Activated naive CD8-positive, alpha-beta T cell treated with anti-CD3 and anti-CD28 coated beads for 36 hours (primary cell): ENCODE measurements around the gene PRDM13. TPM values are rescaled to one million over a fixed set of nuclear protein-coding genes. Genes with fewer than 3 reads are reported as not detected.
"Not testable (repeated sequence)": the region's sequence is repeated elsewhere in the genome, so short reads cannot be mapped to it uniquely, and the experiment has no call there.

ENCODE experiments used
- DNase-seq: peaks from one replicate; pipeline ENCODE4 v3.0.0; 2021
- H3K27ac Mint-ChIP-seq: one replicate; pipeline ENCODE4 v1.8.0; 2022; ENCODE audit warnings: mild to moderate bottlenecking, moderate library complexity, mixed read lengths
- H3K27me3 Mint-ChIP-seq: one replicate; pipeline ENCODE4 v1.8.0; 2022; ENCODE audit warnings: mild to moderate bottlenecking, mixed read lengths
- H3K36me3 Mint-ChIP-seq: one replicate; pipeline ENCODE4 v1.8.0; 2021; ENCODE audit warnings: mild to moderate bottlenecking, mixed read lengths
- H3K4me1 Mint-ChIP-seq: one replicate; pipeline ENCODE4 v1.8.0; 2021; ENCODE audit warnings: mixed read lengths
- H3K4me3 Mint-ChIP-seq: one replicate; pipeline ENCODE4 v1.8.0; 2022; ENCODE audit warnings: mild to moderate bottlenecking, moderate library complexity, mixed read lengths
- H3K9me3 Mint-ChIP-seq: one replicate; pipeline ENCODE4 v1.8.0; 2022; ENCODE audit warnings: mixed read lengths
- total RNA-seq, 2 experiments: library from RNA; stranded (reverse); gene quantifications; one replicate each; pipeline ENCODE4 v1.2.3, GENCODE V29; 2021

Gene PRDM13
- total RNA-seq, 2 experiments from 2014 or later, result 0.10 TPM; not detected in 1

DNA sequence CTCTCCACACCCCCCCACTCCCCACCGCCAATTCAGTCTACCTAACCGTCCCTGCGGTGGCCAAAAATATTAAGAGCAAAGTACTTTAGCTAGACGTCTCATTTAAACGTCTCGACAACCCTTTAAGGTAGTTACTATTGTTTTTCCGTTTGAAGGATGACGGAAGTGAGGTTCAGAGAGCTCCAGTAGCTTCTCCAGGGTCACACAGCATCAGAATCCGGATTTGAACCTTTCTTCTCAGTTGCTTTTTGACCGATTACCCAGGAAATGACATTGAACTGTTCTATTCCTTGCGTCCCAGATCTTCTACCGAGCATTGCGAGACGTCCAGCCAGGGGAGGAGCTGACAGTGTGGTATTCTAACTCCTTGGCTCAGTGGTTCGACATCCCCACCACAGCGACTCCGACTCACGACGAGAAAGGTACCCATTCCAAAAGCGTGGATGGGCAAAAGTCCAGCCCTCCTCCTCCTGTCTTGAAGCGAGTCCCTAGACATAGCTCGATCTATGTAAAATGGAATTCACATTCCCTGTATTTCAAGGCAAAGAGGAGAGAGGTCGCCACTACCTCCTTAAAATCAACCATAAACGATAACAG, 2.4 kb downstream of the PRDM13 start:
- H3K27ac Mint-ChIP-seq, result no peak overlapping the region
- H3K4me1 Mint-ChIP-seq, result peaks cover 45% of the 10 kb centered on the region
- no peak overlapping the region for H3K4me3 Mint-ChIP-seq
- H3K9me3 Mint-ChIP-seq, result peaks cover 8% of the 10 kb centered on the region
- H3K36me3 Mint-ChIP-seq, result peaks cover 4% of the 10 kb centered on the region
- no peak for DNase-seq
- H3K27me3 Mint-ChIP-seq, result peaks cover 90% of the 10 kb centered on the region

DNA sequence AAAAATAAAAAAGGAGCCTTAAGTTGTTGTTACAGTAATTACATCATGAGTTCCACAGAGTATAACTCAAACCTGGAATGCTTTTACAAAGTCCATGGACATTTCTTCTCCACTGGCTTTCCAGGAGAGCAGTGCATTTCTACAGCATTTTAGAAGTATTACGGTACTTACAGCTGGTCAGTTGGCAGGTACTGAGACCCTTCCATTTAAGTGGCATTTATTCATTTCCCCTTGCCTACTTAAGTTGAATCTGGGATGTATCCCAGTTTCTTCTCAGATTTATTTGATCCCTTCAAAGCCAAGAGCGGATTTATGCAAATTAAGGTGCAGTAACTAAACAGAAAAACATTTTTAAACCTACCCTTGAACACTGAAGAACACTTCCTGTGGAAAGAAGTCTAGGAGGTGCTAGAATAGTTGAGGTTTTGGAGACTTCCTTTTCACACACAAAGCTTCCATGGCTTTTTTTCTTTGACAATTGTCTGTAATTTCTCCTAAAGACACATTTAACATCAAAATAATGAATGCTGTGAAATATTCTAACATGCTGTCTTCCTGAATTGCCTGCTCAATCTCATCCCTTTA, 3.4 kb downstream of the PRDM13 start:
- DNase-seq, result no peak
- H3K4me1 Mint-ChIP-seq, result peaks cover 41% of the 10 kb centered on the region
- H3K9me3 Mint-ChIP-seq, result peaks cover 8% of the 10 kb centered on the region
- H3K36me3 Mint-ChIP-seq, result peaks cover 4% of the 10 kb centered on the region
- H3K27me3 Mint-ChIP-seq, result peaks cover 90% of the 10 kb centered on the region
- no peak overlapping the region for H3K4me3 Mint-ChIP-seq
- no peak overlapping the region for H3K27ac Mint-ChIP-seq

- Mint-ChIP-seq H3K4me1 (peaks cover 35% of the 10 kb centered on the region), H3K27me3 (peaks cover 89% of the 10 kb centered on the region), H3K9me3 (peaks cover 8% of the 10 kb centered on the region), H3K27ac (no peak overlapping the region), H3K4me3 (no peak overlapping the region), H3K36me3 (peaks cover 3% of the 10 kb centered on the region)
- no peak for DNase-seq
Observed at GRCh38 chr6:99611148-99611547, 4.5 kb downstream of the PRDM13 start.

- H3K27me3 Mint-ChIP-seq, result peaks cover 90% of the 10 kb centered on the region
- peaks cover 33% of the 10 kb centered on the region for H3K4me1 Mint-ChIP-seq
- H3K36me3 Mint-ChIP-seq, result peaks cover 2% of the 10 kb centered on the region
- H3K9me3 Mint-ChIP-seq, result peaks cover 8% of the 10 kb centered on the region
- H3K4me3 Mint-ChIP-seq, result no peak overlapping the region
- no peak for DNase-seq
- H3K27ac Mint-ChIP-seq, result no peak overlapping the region
Observed at GRCh38 chr6:99612551-99613408, 6.1 kb downstream of the PRDM13 start.

DNA sequence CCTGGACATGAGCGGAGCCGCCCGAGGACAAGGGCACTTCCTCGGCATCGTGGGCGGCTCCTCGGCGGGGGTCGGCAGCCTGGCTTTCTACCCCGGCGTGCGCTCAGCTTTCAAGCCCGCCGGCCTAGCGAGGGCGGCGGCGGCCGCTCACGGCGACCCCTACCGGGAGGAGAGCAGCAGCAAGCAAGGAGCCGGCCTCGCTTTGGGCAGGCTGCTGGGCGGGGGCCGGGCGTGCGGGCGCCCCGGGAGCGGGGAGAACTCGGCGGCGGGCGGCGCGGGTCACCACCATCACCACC, 6.7 kb downstream of the PRDM13 start:
- Mint-ChIP-seq H3K4me3 (no peak overlapping the region), H3K9me3 (peaks cover 8% of the 10 kb centered on the region), H3K4me1 (peaks cover 29% of the 10 kb centered on the region), H3K27ac (no peak overlapping the region), H3K36me3 (no peaks in the 10 kb centered on the region), H3K27me3 (peaks cover 90% of the 10 kb centered on the region)
- DNase-seq, result peak; percentile 51

DNA sequence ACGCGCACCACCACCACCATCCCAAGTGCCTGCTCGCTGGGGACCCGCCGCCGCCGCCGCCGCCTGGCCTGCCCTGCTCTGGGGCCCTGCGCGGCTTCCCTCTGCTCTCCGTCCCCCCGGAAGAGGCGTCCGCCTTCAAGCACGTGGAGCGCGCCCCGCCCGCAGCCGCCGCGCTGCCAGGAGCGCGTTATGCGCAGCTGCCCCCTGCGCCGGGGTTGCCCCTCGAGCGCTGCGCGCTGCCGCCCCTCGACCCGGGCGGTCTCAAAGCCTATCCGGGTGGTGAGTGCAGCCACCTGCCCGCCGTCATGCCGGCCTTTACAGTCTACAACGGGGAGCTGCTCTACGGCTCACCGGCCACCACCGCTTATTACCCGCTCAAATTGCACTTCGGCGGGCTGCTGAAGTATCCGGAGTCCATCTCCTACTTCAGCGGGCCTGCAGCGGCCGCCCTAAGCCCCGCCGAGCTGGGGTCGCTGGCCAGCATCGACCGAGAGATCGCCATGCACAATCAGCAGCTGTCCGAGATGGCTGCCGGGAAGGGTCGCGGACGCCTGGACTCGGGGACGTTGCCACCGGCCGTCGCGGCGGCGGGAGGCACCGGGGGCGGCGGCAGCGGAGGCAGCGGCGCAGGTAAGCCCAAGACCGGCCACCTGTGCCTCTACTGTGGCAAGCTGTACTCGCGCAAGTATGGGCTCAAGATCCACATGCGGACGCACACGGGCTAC, 7.2 kb downstream of the PRDM13 start:
- peak; percentile 43 for DNase-seq
- Mint-ChIP-seq H3K4me3 (peak overlapping the region; percentile 63), H3K27me3 (peaks cover 90% of the 10 kb centered on the region), H3K36me3 (peaks cover under 1% of the 10 kb centered on the region), H3K4me1 (peaks cover 27% of the 10 kb centered on the region), H3K27ac (no peak overlapping the region), H3K9me3 (peaks cover 8% of the 10 kb centered on the region)

- peak overlapping the region; percentile 63 for H3K4me3 Mint-ChIP-seq
- H3K4me1 Mint-ChIP-seq, result peaks cover 23% of the 10 kb centered on the region
- no peak overlapping the region for H3K27ac Mint-ChIP-seq
- peaks cover 88% of the 10 kb centered on the region for H3K27me3 Mint-ChIP-seq
- H3K36me3 Mint-ChIP-seq, result peaks cover 3% of the 10 kb centered on the region
- peaks cover 3% of the 10 kb centered on the region for H3K9me3 Mint-ChIP-seq
- peak; percentile 37 for DNase-seq
Observed at GRCh38 chr6:99614430-99615186, 8.0 kb downstream of the PRDM13 start.

DNA sequence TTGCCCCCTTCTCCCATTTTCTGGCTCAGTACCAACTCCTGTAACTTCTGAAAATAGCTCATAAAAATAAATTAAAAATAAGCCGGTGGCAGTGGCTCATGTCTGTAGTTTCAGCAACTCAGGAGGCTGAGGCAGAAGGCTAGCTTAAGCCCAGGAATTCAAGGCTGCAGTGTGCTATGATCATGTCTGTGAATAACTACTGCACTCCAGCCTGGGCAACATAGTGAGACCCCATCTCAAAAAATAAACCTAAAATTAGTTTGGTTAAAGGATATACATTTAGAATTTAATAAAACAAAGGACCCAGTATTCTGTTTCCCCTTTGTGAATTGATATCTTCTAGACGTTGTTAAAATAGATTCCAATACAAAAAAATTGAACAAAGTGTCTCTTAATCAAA, 10.5 kb downstream of the PRDM13 start:
- Mint-ChIP-seq H3K4me1 (peaks cover 5% of the 10 kb centered on the region), H3K27me3 (peaks cover 88% of the 10 kb centered on the region), H3K36me3 (peaks cover 3% of the 10 kb centered on the region), H3K4me3 (no peak overlapping the region), H3K27ac (no peak overlapping the region), H3K9me3 (no peaks in the 10 kb centered on the region)
- no peak for DNase-seq

DNA sequence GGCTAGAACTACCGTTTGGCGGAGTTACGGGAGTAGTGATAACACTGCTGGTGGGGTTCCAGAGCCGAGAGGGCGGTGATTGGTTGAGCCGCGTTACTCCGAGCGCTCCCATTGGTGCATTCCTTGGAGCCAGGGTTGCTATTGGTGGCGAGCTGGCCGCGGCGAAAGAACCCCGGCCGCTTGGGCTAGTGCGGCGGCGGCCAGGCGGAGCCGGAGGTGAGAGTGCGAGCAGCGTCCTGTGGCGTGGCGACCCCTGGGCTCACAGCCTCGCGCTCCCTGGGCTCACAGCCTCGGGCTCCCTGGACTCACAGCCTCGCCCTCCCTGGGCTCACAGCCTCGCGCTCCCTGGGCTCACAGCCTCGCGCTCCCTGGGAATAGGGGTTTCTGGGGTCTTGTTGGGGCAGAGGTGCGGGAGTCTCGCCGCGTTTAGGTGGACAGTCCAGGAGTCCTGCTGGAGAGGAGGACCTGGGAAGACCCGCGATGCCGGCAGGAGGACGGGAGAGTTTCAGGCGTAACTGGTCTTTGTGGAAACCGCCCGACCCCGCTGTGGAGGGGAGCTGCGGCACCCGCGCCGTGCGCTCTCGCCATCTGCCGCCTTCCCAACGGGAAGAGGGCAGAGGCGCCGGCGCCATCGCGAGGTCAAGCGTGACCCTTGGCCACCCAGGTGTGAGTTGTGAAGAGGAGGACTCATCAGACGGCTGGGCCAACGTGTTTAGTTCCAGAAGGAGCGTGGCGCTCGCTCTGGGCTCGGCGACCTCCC, 12.2 kb downstream of the PRDM13 start:
- no peak for DNase-seq
- Mint-ChIP-seq H3K36me3 (peaks cover 3% of the 10 kb centered on the region), H3K4me1 (peaks cover 5% of the 10 kb centered on the region), H3K27me3 (peaks cover 93% of the 10 kb centered on the region), H3K9me3 (no peaks in the 10 kb centered on the region), H3K4me3 (no peak overlapping the region), H3K27ac (no peak overlapping the region)

DNA sequence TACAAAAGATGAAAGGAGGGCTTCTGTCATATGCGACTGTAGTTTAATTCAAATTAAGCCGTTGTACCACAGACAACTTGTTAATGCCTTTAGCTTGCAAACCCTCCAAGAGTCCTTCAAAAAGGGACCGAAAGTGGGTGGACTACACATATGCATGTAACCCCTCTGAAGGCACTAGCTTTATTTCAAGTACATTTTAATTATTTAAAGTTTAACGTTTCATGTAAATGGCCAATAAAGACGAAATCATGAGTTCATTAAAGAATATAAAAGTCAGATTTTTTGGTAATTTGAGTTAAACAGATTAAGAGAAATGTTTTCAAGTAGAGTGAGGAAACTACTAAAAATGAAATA, 12.8 kb downstream of the PRDM13 start:
- DNase-seq, result no peak
- peaks cover 93% of the 10 kb centered on the region for H3K27me3 Mint-ChIP-seq
- peaks cover 3% of the 10 kb centered on the region for H3K36me3 Mint-ChIP-seq
- no peak overlapping the region for H3K4me3 Mint-ChIP-seq
- no peaks in the 10 kb centered on the region for H3K9me3 Mint-ChIP-seq
- H3K4me1 Mint-ChIP-seq, result peaks cover 5% of the 10 kb centered on the region
- H3K27ac Mint-ChIP-seq, result no peak overlapping the region

DNA sequence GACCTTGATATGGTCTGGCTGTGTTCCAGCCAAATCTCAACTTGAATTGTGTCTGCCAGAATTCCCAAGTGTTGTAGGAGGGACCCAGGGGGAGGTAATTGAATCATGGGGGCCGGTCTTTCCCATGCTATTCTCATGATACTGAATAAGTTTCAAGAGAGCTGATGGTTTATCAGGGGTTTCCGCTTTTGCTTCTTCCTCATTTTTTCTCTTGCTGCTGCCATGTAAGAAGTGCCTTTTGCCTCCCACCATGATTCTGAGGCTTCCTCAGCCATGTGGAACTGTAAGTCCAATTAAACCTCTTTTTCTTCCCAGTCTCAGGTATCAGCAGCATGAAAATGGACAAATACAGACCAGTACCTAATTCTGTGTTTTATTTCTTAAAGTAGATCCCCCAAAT, 15.4 kb downstream of the PRDM13 start:
- not testable (repeated sequence) for H3K4me3 Mint-ChIP-seq, H3K36me3 Mint-ChIP-seq

GRCh38 chr6:99629293-99629692, 22.7 kb downstream of the PRDM13 start:
- no peaks in the 10 kb centered on the region for H3K4me1 Mint-ChIP-seq
- peaks cover 36% of the 10 kb centered on the region for H3K27me3 Mint-ChIP-seq
- H3K27ac Mint-ChIP-seq, result no peak overlapping the region

More for the DNA sequence above, 15.4 kb downstream of the PRDM13 start:
- not testable (repeated sequence) for H3K27ac Mint-ChIP-seq, H3K4me1 Mint-ChIP-seq, H3K9me3 Mint-ChIP-seq, DNase-seq
- peaks cover 74% of the 10 kb centered on the region for H3K27me3 Mint-ChIP-seq

GRCh38 chr6:99637629-99638028, 31.0 kb downstream of the PRDM13 start:
- H3K4me1 Mint-ChIP-seq, result no peaks in the 10 kb centered on the region
- no peak overlapping the region for H3K4me3 Mint-ChIP-seq

More at GRCh38 chr6:99629293-99629692, 22.7 kb downstream of the PRDM13 start:
- Mint-ChIP-seq H3K4me3 (no peak overlapping the region), H3K9me3 (peaks cover 5% of the 10 kb centered on the region), H3K36me3 (no peaks in the 10 kb centered on the region)
- DNase-seq, result no peak

GRCh38 chr6:99638358-99638757, 31.7 kb downstream of the PRDM13 start:
- peaks cover 12% of the 10 kb centered on the region for H3K9me3 Mint-ChIP-seq
- not testable (repeated sequence) for H3K36me3 Mint-ChIP-seq, DNase-seq, H3K4me1 Mint-ChIP-seq, H3K4me3 Mint-ChIP-seq, H3K27ac Mint-ChIP-seq
- H3K27me3 Mint-ChIP-seq, result peaks cover 20% of the 10 kb centered on the region

More at GRCh38 chr6:99637629-99638028, 31.0 kb downstream of the PRDM13 start:
- no peak for DNase-seq
- Mint-ChIP-seq H3K36me3 (no peaks in the 10 kb centered on the region), H3K27me3 (peaks cover 22% of the 10 kb centered on the region), H3K27ac (no peak overlapping the region), H3K9me3 (peaks cover 12% of the 10 kb centered on the region)
